GM21381 (cell line): ENCODE measurements around the gene NATD1.

Experiments
- ATAC-seq: cut with Tn5 transposase; IDR thresholded peaks from one replicate; pipeline ENCODE4 v1.9.1; 2021; ENCODE audit warnings: mild to moderate bottlenecking, moderate library complexity; ENCODE audit not compliant: unreplicated experiment

The NATD1 gene

DNA sequence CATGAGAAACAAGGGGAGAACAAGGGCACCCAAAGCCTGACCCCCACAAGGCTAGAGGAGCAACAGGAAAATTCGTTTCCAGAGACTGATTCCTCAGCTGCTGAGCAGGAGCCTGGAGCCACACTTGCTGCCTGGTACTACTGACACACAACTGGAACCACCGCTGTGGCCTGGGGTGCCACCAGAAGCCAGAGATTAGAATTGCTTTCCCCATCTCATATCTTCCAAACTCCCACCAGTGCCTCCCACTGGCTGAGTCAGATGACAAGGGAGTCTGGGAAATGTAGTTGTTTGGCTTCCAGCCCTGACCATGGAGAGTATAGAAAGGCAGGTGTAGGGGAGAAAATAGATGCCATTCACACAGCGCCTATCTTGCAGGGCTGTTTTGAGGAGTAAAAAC, 35.1 kb downstream of the NATD1 start:
- ATAC-seq, result no peak

- no peak for ATAC-seq
These were observed 35.9 kb downstream of the NATD1 start for GRCh38 chr17:21217346-21217745.

DNA sequence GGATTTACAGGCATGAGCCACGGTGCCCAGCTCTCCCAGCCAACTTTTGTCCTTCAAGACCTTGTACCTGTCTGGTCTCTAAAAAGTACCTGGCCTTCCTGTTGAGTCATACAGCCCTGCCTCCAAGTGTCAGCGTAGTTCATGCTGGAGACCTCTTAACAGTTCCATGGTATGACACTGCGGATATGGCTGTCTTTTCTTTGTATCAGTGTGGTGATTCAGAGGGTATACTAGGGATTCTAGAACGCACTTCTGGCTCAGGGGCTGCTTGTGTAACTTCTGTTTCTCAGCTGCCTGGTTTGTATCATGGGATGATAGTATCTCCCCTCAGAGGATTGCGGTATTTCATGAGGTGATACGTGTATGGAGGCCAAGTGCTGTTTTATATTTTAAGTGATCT, 37.3 kb downstream of the NATD1 start:
- ATAC-seq, result no peak

DNA sequence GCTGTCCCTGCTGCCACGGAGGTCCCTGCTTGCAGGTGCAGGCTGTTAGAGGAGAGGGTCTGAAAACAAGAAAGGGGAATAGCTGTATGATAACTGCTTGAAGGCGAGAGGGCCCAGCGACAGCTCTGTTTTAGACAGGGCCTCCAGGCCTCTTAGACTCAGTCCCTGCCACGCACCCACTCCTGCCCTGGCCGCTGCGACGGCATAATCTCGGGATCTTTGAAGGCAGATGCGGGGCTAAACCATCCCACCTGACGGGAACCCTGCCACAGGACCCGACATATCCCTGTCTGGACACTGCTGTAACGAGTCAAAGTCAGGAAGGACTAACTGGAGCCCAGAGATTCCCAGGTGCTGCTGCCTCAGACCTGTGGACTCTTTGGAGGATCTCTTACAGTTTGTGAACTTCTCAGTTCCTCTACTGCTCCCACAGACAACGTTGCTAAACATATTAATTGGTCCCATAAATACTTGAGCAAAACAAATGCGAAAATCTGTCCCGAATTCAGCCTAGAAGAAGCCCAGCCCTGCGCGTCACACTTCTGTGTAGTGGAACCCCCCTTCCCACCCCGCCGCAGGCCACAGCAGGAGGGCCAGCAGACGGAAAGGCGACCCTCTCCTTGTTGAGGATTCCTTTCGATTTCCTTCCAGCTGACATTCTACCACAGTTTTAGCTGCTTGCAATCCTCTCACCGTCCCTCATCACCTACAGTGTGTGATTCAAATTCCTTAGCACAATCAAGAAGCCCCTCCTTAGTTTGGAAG, 38.3 kb downstream of the NATD1 start:
- ATAC-seq, result peak; percentile 2

DNA sequence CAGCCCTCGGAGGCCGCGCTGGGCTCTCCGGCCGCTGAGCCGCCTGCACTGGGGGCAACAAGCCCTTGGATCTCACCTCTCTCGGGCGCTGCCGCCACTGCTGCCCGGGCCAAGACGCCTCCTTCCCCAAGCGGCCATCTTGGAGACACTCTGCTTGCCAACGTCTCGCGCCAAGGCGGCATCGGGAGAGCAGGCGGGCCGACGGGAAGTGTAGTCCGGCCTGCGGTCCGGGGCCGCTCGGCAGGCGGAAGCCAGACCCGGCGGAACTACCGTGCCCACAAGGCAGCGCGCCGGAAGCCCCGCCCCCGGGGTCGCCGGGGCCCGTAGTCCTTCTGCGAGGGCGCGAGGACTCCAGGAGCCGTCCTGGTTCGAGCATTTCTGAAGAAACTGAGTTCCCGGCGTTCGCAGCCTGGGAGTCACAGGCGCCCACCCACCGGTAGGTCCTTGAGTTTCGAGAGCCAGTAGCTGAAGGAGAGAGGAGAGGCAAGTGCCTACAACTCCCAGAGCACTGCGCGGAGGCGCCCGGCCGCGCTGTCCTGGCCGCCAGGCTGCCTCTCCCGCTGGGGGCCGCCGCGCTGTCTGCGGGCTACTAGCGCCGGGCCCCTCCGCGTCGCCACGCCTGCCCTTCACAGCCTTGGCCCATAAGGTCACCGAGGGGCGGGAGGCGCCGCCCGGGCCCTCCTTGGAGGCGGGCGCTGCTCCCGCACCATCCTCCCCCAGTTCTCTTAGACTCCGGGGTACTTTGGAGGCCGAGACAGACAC, 39.0 kb downstream of the NATD1 start, which contains the start of gene TMEM11:
Gene TMEM11 (minus strand): TSS at position 147 of the 762 bp plus-strand sequence. CDS start 9 bp downstream, at position 138.
- peak; percentile 80 for ATAC-seq

- ATAC-seq, result peak; percentile 13
These were observed 39.6 kb downstream of the NATD1 start for GRCh38 chr17:21213638-21214014.

DNA sequence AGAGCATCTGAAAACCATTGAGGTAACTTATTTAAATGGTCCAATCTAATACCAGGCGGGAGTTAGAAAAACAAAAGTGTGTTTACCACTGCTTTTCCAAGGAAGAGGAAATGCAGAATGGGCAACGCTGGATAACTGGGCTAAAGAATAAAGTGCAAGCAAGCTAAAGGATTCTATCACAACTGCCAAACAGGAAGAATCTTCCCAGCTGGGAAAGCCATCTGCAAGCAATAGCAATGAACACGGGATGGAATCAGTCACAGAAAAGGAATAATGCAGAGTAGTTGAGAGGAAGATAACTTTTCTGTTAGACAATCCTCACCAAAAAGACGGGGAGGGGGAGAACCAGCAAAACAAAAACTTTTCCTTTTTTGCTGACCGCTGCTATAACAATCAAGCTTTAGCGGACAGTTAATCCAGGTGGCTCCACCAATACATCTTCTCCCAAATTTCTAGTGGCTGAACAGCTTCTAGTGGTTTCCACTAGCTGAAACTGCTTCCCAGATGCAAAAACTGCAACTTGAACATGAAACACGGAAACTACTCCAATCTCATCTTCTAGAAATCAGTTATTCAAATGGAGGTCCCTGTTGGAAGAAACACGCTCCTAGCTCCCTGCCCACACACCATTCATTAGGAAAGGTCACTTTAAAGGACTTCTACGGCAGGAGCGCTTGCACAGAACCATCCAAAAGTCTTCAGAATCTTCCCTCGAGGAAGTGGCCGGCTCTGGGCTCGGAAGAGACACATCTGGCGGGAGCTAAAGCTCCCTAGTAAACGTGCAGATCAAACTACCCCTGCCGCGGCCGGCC, 40.2 kb downstream of the NATD1 start:
- no peak for ATAC-seq

GRCh38 chr17:21211825-21212479, 41.3 kb downstream of the NATD1 start:
- no peak for ATAC-seq

DNA sequence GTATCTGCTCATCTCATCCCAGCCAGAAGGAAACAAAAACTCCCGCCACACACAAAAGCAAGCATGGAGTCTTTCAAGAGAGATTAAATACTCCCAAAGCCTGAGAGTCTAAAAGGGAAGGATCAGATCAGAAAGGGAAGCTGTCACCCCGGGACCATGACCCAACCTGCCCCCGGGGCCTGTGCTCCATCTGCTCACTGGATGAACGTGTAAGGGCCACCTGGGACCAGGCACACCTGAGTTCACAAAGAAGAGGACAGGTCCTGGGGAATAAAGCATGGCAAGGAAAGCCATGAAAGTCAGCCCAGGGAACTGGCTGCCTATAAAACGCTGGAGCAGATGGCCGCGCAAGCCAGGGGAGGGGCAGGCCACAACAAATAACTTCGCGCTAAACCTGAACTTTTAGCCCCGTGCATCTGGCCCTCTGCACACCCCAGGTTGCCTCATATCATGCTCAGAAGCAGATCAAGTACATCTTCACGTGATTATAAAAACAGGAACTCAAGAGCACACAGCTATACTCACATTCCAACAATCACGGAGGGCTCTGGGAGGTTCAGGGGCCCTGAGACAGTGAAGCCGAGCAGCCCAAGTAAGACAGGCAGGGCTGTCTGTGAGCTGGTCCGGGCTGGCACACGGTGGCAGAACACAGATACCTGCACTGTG, 42.7 kb downstream of the NATD1 start:
- ATAC-seq, result no peak

GRCh38 chr17:21209511-21210175, 43.6 kb downstream of the NATD1 start:
- ATAC-seq, result no peak

GRCh38 chr17:21208352-21208751, 44.9 kb downstream of the NATD1 start:
- ATAC-seq, result no peak

DNA sequence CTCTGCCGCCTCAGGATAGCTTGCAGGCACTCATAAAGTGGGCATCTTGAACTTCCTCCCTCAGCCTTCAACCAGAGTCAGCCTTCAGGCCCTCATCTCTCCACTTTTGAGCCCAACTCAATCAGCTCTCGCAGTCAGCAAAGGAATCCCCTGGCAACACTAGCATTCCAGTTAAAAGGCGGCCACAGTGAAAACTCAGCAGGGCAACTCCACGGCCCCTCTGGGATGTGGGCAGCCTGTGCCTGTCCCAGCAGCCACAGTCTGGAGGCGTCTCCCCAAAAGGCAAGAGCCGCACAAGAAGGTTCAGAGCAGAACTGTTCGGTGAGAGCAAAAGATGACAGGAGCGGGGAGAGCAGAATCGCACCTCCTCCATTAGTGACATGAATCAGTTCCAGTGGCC, 48.3 kb downstream of the NATD1 start:
- no peak for ATAC-seq

DNA sequence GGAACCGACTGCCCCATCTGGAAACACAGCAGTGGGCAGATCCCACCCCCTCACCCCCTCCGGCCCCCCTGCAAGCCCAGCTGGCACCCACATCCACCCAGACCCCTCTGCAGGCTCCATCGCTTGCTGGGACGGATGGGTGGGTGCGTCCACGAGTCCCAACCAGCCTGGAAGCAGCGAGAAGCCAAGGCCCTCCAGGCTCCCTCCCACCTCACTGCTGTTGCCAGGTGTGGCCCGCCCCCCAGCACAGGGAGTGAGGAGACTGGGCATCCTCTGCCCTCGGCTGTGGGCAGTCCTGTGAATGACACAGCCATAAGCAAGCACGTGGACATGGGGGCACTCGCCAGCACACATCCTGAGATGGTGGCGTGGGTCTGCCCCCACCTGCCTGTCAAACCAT, 50.7 kb downstream of the NATD1 start:
- ATAC-seq, result no peak

DNA sequence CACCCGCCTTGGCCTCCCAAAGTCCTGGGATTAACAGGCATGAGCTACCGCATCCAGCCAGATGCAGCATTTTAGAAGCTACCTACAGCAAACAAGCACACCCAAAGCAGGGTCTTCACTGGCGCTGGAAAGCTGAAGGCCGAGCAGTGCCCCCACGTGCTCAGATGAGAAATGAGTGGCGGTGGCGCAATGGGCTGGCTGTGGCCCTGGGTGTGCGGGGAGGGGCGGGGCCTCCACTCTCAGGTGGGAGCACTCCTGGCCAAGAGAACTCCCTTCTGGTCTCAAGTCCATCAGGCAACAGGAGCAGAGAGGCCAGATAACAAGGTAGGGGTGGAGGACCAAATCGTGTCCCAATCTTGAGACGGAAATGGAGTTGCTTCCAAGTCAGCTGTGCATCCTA, 51.3 kb downstream of the NATD1 start:
- ATAC-seq, result no peak

DNA sequence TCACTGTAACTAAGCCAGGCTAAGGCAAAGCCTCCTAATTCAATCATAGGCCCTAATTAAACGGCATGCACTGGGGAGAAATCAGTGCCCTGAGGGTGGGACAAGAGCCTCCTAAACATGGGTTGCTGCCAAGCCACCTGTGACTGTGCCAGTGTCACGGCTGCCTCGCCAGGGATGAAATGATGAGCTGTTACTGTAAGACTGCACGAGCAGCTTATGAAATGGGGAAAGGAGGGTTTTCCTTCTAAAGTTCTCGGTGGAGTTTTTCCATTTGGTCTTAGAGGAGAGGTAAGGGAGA, 52.0 kb downstream of the NATD1 start:
- no peak for ATAC-seq

GRCh38 chr17:21200590-21201297, 52.5 kb downstream of the NATD1 start:
- no peak for ATAC-seq

DNA sequence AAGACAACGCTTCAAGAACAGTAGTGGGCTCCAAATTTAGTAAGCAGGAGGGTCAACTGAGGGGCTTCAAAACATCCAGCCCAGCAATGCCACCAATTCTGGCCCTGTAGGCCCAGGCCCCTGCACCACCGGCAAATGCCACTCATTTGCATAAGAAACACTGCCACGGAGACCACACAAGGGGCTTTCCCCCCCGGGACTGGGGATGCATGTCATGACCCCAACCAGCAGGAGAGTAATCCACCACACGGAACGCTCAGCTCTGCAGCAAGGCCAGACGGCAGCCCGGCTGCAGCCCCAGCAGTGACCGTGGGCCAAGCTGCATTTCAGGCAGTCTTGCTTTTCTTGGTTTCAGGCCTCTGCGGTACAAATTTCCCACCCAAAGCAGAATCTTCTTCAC, 53.4 kb downstream of the NATD1 start:
- no peak for ATAC-seq

GRCh38 chr17:21199311-21199710, 53.9 kb downstream of the NATD1 start:
- ATAC-seq, result no peak

DNA sequence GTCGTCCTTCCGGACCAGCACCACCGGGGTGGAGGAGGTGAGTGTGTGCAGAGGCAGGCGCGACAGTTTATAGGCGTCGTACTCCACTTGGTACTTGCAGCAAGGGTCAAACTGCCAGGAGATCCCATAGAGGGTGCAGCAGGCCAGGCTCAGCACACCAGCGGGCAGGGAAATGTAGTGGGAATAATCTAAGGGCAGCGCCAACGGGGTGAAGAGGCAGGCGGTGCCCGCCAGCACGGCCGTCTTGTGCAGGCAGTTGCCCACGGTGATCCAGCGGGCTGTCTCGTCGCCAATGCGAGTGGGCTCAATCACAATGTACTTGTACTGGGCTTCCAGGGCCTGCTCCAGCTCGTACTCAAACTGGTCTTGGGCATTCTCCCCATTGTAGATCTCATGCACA, 54.8 kb downstream of the NATD1 start:
- ATAC-seq, result no peak
